Breast epithelium (tissue), 3 donors: ENCODE data around the gene GSTA4.

Experiments used
- CTCF ChIP-seq, 3 donors: fragments of 450-650 bp; IDR thresholded peaks; one replicate each; pipeline ENCODE4 v1.5.1; 2016 to 2017; ENCODE audit warnings: antibody characterized with exemption in 3 of 3, mild to moderate bottlenecking in 3 of 3, moderate library complexity in 3 of 3
- POLR2A ChIP-seq: fragments of 450-650 bp; IDR thresholded peaks from one replicate; pipeline ENCODE4 v1.6.1; 2016; ENCODE audit warnings: antibody characterized with exemption, mild to moderate bottlenecking, moderate library complexity
- POLR2AphosphoS5 ChIP-seq, 3 donors: sonication (generic); formaldehyde crosslinking; IDR thresholded peaks; one replicate each; pipeline ENCODE4 v1.6.1; 2017; ENCODE audit warnings: antibody characterized with exemption in 3 of 3

- TF ChIP-seq CTCF (IDR thresholded peaks at IDR 0.05) (no peak), POLR2A (no peak), POLR2AphosphoS5 (IDR thresholded peaks at IDR 0.05) (no peak)
Measured at GRCh38 chr6:52976149-52976548, 18.9 kb downstream of the GSTA4 start.
